ENCODE data around the gene SRSF7.
A peak's percentile ranks its signal among the peaks of the same experiment; 100 is the strongest.

SRSF7 gene

DNA sequence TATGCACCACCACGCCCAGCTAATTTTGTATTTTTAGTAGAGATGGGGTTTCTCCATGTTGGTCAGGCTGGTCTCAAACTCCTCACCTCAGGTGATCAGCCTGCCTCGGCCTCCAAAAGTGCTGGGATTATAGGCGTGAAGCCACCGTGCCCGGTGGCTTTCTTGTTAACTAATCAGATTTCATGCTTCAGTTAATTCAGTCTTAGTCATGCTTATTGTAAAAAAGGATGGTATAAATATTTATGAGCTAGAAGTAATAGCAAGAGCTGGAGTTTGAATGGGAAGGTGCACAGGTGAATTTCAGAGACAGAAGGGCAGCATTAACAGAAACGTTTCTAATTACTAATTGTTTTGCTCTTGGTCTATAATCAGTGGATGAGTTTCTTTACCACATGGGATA is 37.1 kb upstream of the SRSF7 start:
- Histone ChIP-seq H3K27ac (ENCODE audit: poor library complexity, severe bottlenecking) (no peak overlapping the region), H3K4me3 (ENCODE audit: severe bottlenecking) (no peak overlapping the region), H3K9me3 (ENCODE audit: severe bottlenecking) (no peaks in the 10 kb centered on the region), H3K27me3 (ENCODE audit: insufficient read depth, poor library complexity, severe bottlenecking) (no peaks in the 10 kb centered on the region), H3K36me3 (ENCODE audit: low read depth) (no peaks in the 10 kb centered on the region), H3K4me1 (ENCODE audit: insufficient read depth, poor library complexity, severe bottlenecking) (no peaks in the 10 kb centered on the region)
- DNase-seq (ENCODE audit: low spot score) (no peak), ATAC-seq (ENCODE audit: low read depth) (no peak)
- no peak for TF ChIP-seq CTCF (IDR thresholded peaks at IDR 0.05; ENCODE audit: poor library complexity, severe bottlenecking)

DNA sequence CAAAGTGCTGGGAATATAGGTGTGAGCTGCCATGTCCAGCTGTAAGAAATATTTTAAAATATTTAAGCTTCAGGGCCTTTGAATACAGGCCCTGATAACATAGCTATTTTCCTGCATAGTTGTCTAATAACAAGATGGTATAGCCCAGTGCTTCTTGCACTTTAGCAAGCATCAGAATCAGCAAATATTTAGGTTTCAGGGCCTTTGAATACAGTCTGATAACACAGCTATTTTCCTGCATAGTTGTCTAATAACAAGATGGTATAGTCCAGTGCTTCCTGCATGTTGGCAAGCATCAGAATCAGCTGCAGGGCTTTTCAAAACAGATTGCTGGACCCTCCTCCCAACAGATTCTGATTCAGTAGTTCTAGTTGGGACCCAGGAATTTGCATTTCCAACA is 32.4 kb upstream of the SRSF7 start:
- Histone ChIP-seq H3K27me3 (ENCODE audit: insufficient read depth, poor library complexity, severe bottlenecking) (no peaks in the 10 kb centered on the region), H3K4me3 (ENCODE audit: severe bottlenecking) (no peak overlapping the region), H3K9me3 (ENCODE audit: severe bottlenecking) (no peaks in the 10 kb centered on the region), H3K36me3 (ENCODE audit: low read depth) (peaks cover 26% of the 10 kb centered on the region), H3K4me1 (ENCODE audit: insufficient read depth, poor library complexity, severe bottlenecking) (peaks cover 5% of the 10 kb centered on the region), H3K27ac (ENCODE audit: poor library complexity, severe bottlenecking) (no peak overlapping the region)
- ATAC-seq (ENCODE audit: low read depth) (no peak), DNase-seq (ENCODE audit: low spot score) (no peak)
- TF ChIP-seq CTCF (IDR thresholded peaks at IDR 0.05; ENCODE audit: poor library complexity, severe bottlenecking) = no peak

GRCh38 chr2:38778687-38779082 is 27.5 kb upstream of the SRSF7 start:
- Histone ChIP-seq H3K36me3 (ENCODE audit: low read depth) (peaks cover 26% of the 10 kb centered on the region), H3K9me3 (ENCODE audit: severe bottlenecking) (no peaks in the 10 kb centered on the region), H3K4me3 (ENCODE audit: severe bottlenecking) (peak overlapping the region; percentile 56), H3K27ac (ENCODE audit: poor library complexity, severe bottlenecking) (no peak overlapping the region), H3K4me1 (ENCODE audit: insufficient read depth, poor library complexity, severe bottlenecking) (peaks cover 5% of the 10 kb centered on the region), H3K27me3 (ENCODE audit: insufficient read depth, poor library complexity, severe bottlenecking) (no peaks in the 10 kb centered on the region)
- ATAC-seq (ENCODE audit: low read depth) (no peak), DNase-seq (ENCODE audit: low spot score) (no peak)
- TF ChIP-seq CTCF (IDR thresholded peaks at IDR 0.05; ENCODE audit: poor library complexity, severe bottlenecking) = peak; percentile 24

- DNase-seq (ENCODE audit: low spot score) (no peak), ATAC-seq (ENCODE audit: low read depth) (no peak)
- no peak overlapping the region for H3K4me3 ChIP-seq (ENCODE audit: severe bottlenecking)
- H3K9me3 ChIP-seq (ENCODE audit: severe bottlenecking) = no peaks in the 10 kb centered on the region
- peaks cover 19% of the 10 kb centered on the region for H3K36me3 ChIP-seq (ENCODE audit: low read depth)
- no peak for TF ChIP-seq CTCF (IDR thresholded peaks at IDR 0.05; ENCODE audit: poor library complexity, severe bottlenecking)
- no peak overlapping the region for H3K27ac ChIP-seq (ENCODE audit: poor library complexity, severe bottlenecking)
- no peaks in the 10 kb centered on the region for H3K27me3 ChIP-seq (ENCODE audit: insufficient read depth, poor library complexity, severe bottlenecking)
- peaks cover 5% of the 10 kb centered on the region for H3K4me1 ChIP-seq (ENCODE audit: insufficient read depth, poor library complexity, severe bottlenecking)
These were observed 25.4 kb upstream of the SRSF7 start for GRCh38 chr2:38776531-38776930.

DNA sequence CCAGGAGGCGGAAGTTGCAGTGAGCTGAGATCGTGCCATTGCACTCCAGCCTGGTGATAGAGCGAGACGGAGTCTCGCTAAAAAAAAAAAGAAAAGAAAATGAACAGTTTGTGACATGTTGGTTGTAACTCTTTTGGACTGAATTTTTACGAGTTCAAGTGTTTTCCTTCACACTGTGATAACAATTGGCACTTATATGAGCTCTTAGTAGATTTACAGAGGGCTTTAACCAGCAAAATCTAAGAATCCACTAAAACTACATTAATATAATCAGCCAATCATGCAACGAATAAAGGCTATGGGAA is 24.7 kb upstream of the SRSF7 start:
- peaks cover 12% of the 10 kb centered on the region for H3K36me3 ChIP-seq (ENCODE audit: low read depth)
- no peak overlapping the region for H3K27ac ChIP-seq (ENCODE audit: poor library complexity, severe bottlenecking)
- no peaks in the 10 kb centered on the region for H3K27me3 ChIP-seq (ENCODE audit: insufficient read depth, poor library complexity, severe bottlenecking)
- H3K9me3 ChIP-seq (ENCODE audit: severe bottlenecking) = no peaks in the 10 kb centered on the region
- H3K4me1 ChIP-seq (ENCODE audit: insufficient read depth, poor library complexity, severe bottlenecking) = peaks cover 5% of the 10 kb centered on the region
- DNase-seq (ENCODE audit: low spot score) (no peak), ATAC-seq (ENCODE audit: low read depth) (no peak)
- TF ChIP-seq CTCF (IDR thresholded peaks at IDR 0.05; ENCODE audit: poor library complexity, severe bottlenecking) = no peak
- no peak overlapping the region for H3K4me3 ChIP-seq (ENCODE audit: severe bottlenecking)
